Naive B cell (primary cell): Measurements from ENCODE around the gene IFNGR2. TPM values are rescaled to one million over a fixed set of nuclear protein-coding genes. Genes with fewer than 3 reads are reported as not detected.
"Not testable (repeated sequence)": the region's sequence is repeated elsewhere in the genome, so short reads cannot be mapped to it uniquely, and the experiment has no call there.

Source experiments
- ATAC-seq, 2 donors: fragments of 150-1000 bp; cut with Tn5 transposase; 2 replicates each; pipeline ENCODE4 v1.10.0; 2021; ENCODE audit warnings: low read depth in 2 of 2, mild to moderate bottlenecking in 2 of 2, moderate library complexity in 2 of 2
- DNase-seq: peaks from one replicate; pipeline ENCODE4 v3.0.0; 2022
- H3K27ac Mint-ChIP-seq, 6 donors: one replicate each; pipeline ENCODE4 v1.8.0; 2020 to 2022; ENCODE audit warnings: mild to moderate bottlenecking in 6 of 6, mixed read lengths in 6 of 6, moderate library complexity in 5 of 6, inconsistent platforms in 2 of 6
- H3K27me3 Mint-ChIP-seq, 3 donors: one replicate each; pipeline ENCODE4 v1.8.0; 2021 to 2022; ENCODE audit warnings: mixed read lengths in 3 of 3, mild to moderate bottlenecking in 1 of 3
- H3K36me3 Mint-ChIP-seq, 2 donors: one replicate each; pipeline ENCODE4 v1.8.0; 2020 to 2022; ENCODE audit warnings: mixed read lengths in 2 of 2, inconsistent platforms in 1 of 2, mild to moderate bottlenecking in 1 of 2
- H3K4me1 Mint-ChIP-seq, 3 donors: one replicate each; pipeline ENCODE4 v1.8.0; 2020 to 2022; ENCODE audit warnings: mixed read lengths in 3 of 3, inconsistent platforms in 1 of 3, mild to moderate bottlenecking in 1 of 3, moderate library complexity in 1 of 3
- H3K4me3 Mint-ChIP-seq, 8 donors: one replicate each; pipeline ENCODE4 v1.8.0; 2020 to 2022; ENCODE audit warnings: mild to moderate bottlenecking in 8 of 8, mixed read lengths in 8 of 8, moderate library complexity in 8 of 8, inconsistent platforms in 2 of 8
- H3K9me3 Mint-ChIP-seq, 7 donors: one replicate each; pipeline ENCODE4 v1.8.0; 2020 to 2022; ENCODE audit warnings: mixed read lengths in 7 of 7, mild to moderate bottlenecking in 5 of 7, inconsistent platforms in 2 of 7, moderate library complexity in 1 of 7
- polyA plus RNA-seq, 6 donors: library from polyadenylated mRNA; unstranded; fragments of 300-500 nt; fragmentation: Illumina TruSeq; gene quantifications; one replicate each; pipeline ENCODE4 v1.2.3, GENCODE V29; 2021; ENCODE audit warnings: low read depth in 6 of 6

Gene IFNGR2
- polyA plus RNA-seq, result 100 to 1,000 TPM; 120 to 177 (median 144) TPM

- H3K9me3 Mint-ChIP-seq, result peaks cover 0 to 3% (median 0%) of the 10 kb centered on the region in 7 donors
- no peaks in the 10 kb centered on the region for H3K27me3 Mint-ChIP-seq
- DNase-seq (peak; percentile 58), ATAC-seq (peak; percentile 62 to 70)
- peak within 1 kb of the TSS; percentile 97 to 99 (median 98) for H3K27ac Mint-ChIP-seq
- peaks cover 7 to 11% of the 10 kb centered on the region in 2 donors for H3K36me3 Mint-ChIP-seq
- peaks cover 49 to 76% (median 67%) of the 10 kb centered on the region in 3 donors for H3K4me1 Mint-ChIP-seq
- H3K4me3 Mint-ChIP-seq, result peak within 1 kb of the TSS; percentile 94 to 100 (median 98)
Measured at GRCh38 chr21:33403128-33403785, at the start of gene IFNGR2. Gene IFNGR2, plus strand, starts transcription at chr21:33403413. Its CDS starts 131 bp downstream, at chr21:33403544.

GRCh38 chr21:33355355-33355754 is 47.9 kb upstream of the IFNGR2 start:
- DNase-seq (no peak), ATAC-seq (no peak)
- H3K27me3 Mint-ChIP-seq, result no peaks in the 10 kb centered on the region
- peaks cover 5 to 6% of the 10 kb centered on the region in 2 donors for H3K36me3 Mint-ChIP-seq
- no peaks in the 10 kb centered on the region for H3K9me3 Mint-ChIP-seq
- peaks cover 5 to 21% (median 10%) of the 10 kb centered on the region in 3 donors for H3K4me1 Mint-ChIP-seq
- peak overlapping the region in 5 of 6 donors; percentile 17 to 79 (median 71) for H3K27ac Mint-ChIP-seq
- H3K4me3 Mint-ChIP-seq, result no peak overlapping the region

- Mint-ChIP-seq H3K36me3 (peaks cover 5 to 6% of the 10 kb centered on the region in 2 donors), H3K27ac (peak overlapping the region in 4 of 6 donors; percentile 22 to 72 (median 59))
- ATAC-seq, result no peak
Measured at GRCh38 chr21:33355996-33356395, 47.2 kb upstream of the IFNGR2 start.

GRCh38 chr21:33357177-33357576 is 46.0 kb upstream of the IFNGR2 start:
- Mint-ChIP-seq H3K27me3 (no peaks in the 10 kb centered on the region), H3K4me3 (no peak overlapping the region), H3K4me1 (peaks cover 14 to 30% (median 20%) of the 10 kb centered on the region in 3 donors), H3K9me3 (peaks cover 0 to 4% (median 2%) of the 10 kb centered on the region in 7 donors), H3K27ac (peak overlapping the region in 3 of 6 donors; percentile 47 to 76 (median 70)), H3K36me3 (peaks cover 5 to 6% of the 10 kb centered on the region in 2 donors)
- no peak for ATAC-seq
- DNase-seq, result no peak

More at GRCh38 chr21:33355996-33356395, 47.2 kb upstream of the IFNGR2 start:
- H3K27me3 Mint-ChIP-seq, result no peaks in the 10 kb centered on the region
- H3K4me3 Mint-ChIP-seq, result no peak overlapping the region
- no peaks in the 10 kb centered on the region for H3K9me3 Mint-ChIP-seq
- DNase-seq, result no peak
- peaks cover 5 to 22% (median 10%) of the 10 kb centered on the region in 3 donors for H3K4me1 Mint-ChIP-seq

- peaks cover 0 to 14% (median 7%) of the 10 kb centered on the region in 7 donors for H3K9me3 Mint-ChIP-seq
- ATAC-seq (no peak), DNase-seq (no peak)
- H3K27ac Mint-ChIP-seq, result peak overlapping the region; percentile 23 to 96 (median 76)
- peaks cover 5 to 6% of the 10 kb centered on the region in 2 donors for H3K36me3 Mint-ChIP-seq
- no peaks in the 10 kb centered on the region for H3K27me3 Mint-ChIP-seq
- H3K4me3 Mint-ChIP-seq, result peak overlapping the region in 1 of 8 donors; percentile 46
- H3K4me1 Mint-ChIP-seq, result peaks cover 22 to 47% (median 31%) of the 10 kb centered on the region in 3 donors
Measured at GRCh38 chr21:33359446-33359845, 43.8 kb upstream of the IFNGR2 start.

GRCh38 chr21:33360281-33360680 is 42.9 kb upstream of the IFNGR2 start:
- Mint-ChIP-seq H3K4me3 (peak overlapping the region in 5 of 8 donors; percentile 30 to 95 (median 84)), H3K27ac (peak overlapping the region in 5 of 6 donors; percentile 94 to 98 (median 95)), H3K27me3 (no peaks in the 10 kb centered on the region), H3K9me3 (peaks cover 0 to 15% (median 7%) of the 10 kb centered on the region in 7 donors), H3K36me3 (peaks cover 1 to 5% of the 10 kb centered on the region in 2 donors), H3K4me1 (peaks cover 23 to 50% (median 31%) of the 10 kb centered on the region in 3 donors)
- DNase-seq (no peak), ATAC-seq (no peak)

GRCh38 chr21:33360881-33361602 is 42.2 kb upstream of the IFNGR2 start:
- peak overlapping the region; percentile 94 to 99 (median 96) for H3K27ac Mint-ChIP-seq
- H3K36me3 Mint-ChIP-seq, result peaks cover 0 to 5% of the 10 kb centered on the region in 2 donors

GRCh38 chr21:33362044-33362555 is 41.1 kb upstream of the IFNGR2 start:
- Mint-ChIP-seq H3K27ac (peak overlapping the region; percentile 94 to 99 (median 96)), H3K36me3 (peaks cover 0 to 4% of the 10 kb centered on the region in 2 donors), H3K4me3 (peak overlapping the region; percentile 69 to 95 (median 88)), H3K9me3 (peaks cover 1 to 27% (median 13%) of the 10 kb centered on the region in 7 donors), H3K27me3 (no peaks in the 10 kb centered on the region), H3K4me1 (peaks cover 24 to 58% (median 27%) of the 10 kb centered on the region in 3 donors)
- peak; percentile 57 to 59 for ATAC-seq
- peak; percentile 73 for DNase-seq

More at GRCh38 chr21:33360881-33361602, 42.2 kb upstream of the IFNGR2 start:
- Mint-ChIP-seq H3K4me1 (peaks cover 23 to 51% (median 31%) of the 10 kb centered on the region in 3 donors), H3K9me3 (peaks cover 0 to 16% (median 8%) of the 10 kb centered on the region in 7 donors), H3K4me3 (peak overlapping the region; percentile 69 to 95 (median 88)), H3K27me3 (no peaks in the 10 kb centered on the region)
- DNase-seq (peak; percentile 81), ATAC-seq (peak; percentile 77 to 81)

- Mint-ChIP-seq H3K36me3 (peaks cover 5 to 20% of the 10 kb centered on the region in 2 donors), H3K9me3 (peaks cover 5 to 42% (median 26%) of the 10 kb centered on the region in 7 donors), H3K4me1 (peaks cover 36 to 75% (median 37%) of the 10 kb centered on the region in 3 donors), H3K4me3 (peak overlapping the region in 6 of 8 donors; percentile 38 to 77 (median 62)), H3K27ac (peak overlapping the region; percentile 89 to 96 (median 94))
- ATAC-seq, result peak; percentile 24 to 35
- DNase-seq, H3K27me3 Mint-ChIP-seq: not testable (repeated sequence)
Measured at GRCh38 chr21:33363911-33364609, 39.2 kb upstream of the IFNGR2 start.

GRCh38 chr21:33364830-33365229 is 38.4 kb upstream of the IFNGR2 start:
- Mint-ChIP-seq H3K4me1 (peaks cover 40 to 79% (median 41%) of the 10 kb centered on the region in 3 donors), H3K27me3 (no peaks in the 10 kb centered on the region), H3K9me3 (peaks cover 5 to 42% (median 26%) of the 10 kb centered on the region in 7 donors), H3K4me3 (peak overlapping the region in 1 of 8 donors; percentile 59), H3K27ac (peak overlapping the region in 3 of 6 donors; percentile 42 to 94 (median 78)), H3K36me3 (peaks cover 5 to 20% of the 10 kb centered on the region in 2 donors)
- DNase-seq, result no peak
- ATAC-seq, result no peak

GRCh38 chr21:33367309-33367973 is 35.8 kb upstream of the IFNGR2 start:
- no peaks in the 10 kb centered on the region for H3K27me3 Mint-ChIP-seq
- H3K36me3 Mint-ChIP-seq, result peaks cover 5 to 20% of the 10 kb centered on the region in 2 donors
- no peak for ATAC-seq

GRCh38 chr21:33368124-33368523 is 35.1 kb upstream of the IFNGR2 start:
- Mint-ChIP-seq H3K9me3 (peaks cover 5 to 34% (median 22%) of the 10 kb centered on the region in 7 donors), H3K36me3 (peaks cover 5 to 20% of the 10 kb centered on the region in 2 donors), H3K27me3 (no peaks in the 10 kb centered on the region), H3K4me1 (peaks cover 35 to 75% (median 42%) of the 10 kb centered on the region in 3 donors), H3K27ac (peak overlapping the region; percentile 85 to 94 (median 92)), H3K4me3 (peak overlapping the region in 7 of 8 donors; percentile 21 to 79 (median 67))
- ATAC-seq (peak; percentile 82 to 84), DNase-seq (peak; percentile 69)

More at GRCh38 chr21:33367309-33367973, 35.8 kb upstream of the IFNGR2 start:
- Mint-ChIP-seq H3K4me3 (peak overlapping the region in 6 of 8 donors; percentile 21 to 79 (median 70)), H3K27ac (peak overlapping the region; percentile 81 to 94 (median 92)), H3K4me1 (peaks cover 38 to 76% (median 43%) of the 10 kb centered on the region in 3 donors), H3K9me3 (peaks cover 5 to 38% (median 22%) of the 10 kb centered on the region in 7 donors)
- DNase-seq, result no peak
